ENCODE results near the gene PIGM.

GRCh38 chr1:160006312-160006940 lies 25.4 kb downstream of the PIGM start:
- TF ChIP-seq POLR2A (IDR thresholded peaks at IDR 0.05) (no peak), CTCF (IDR thresholded peaks at IDR 0.05) (peak; percentile 48 to 78 (median 66)), EP300 (IDR thresholded peaks at IDR 0.05) (no peak), POLR2AphosphoS5 (IDR thresholded peaks at IDR 0.05) (no peak)
